Endodermal cell (in vitro differentiated cells): Measurements from ENCODE around the gene SLC12A6. TPM values are rescaled to one million over a fixed set of nuclear protein-coding genes. Genes with fewer than 3 reads are reported as not detected.
"Not testable (repeated sequence)": the region's sequence is repeated elsewhere in the genome, so short reads cannot be mapped to it uniquely, and the experiment has no call there.

Source experiments
- DNase-seq: peaks from one replicate; pipeline ENCODE4 v3.0.0-alpha.2; 2017
- H3K27ac ChIP-seq: 2 replicates; pipeline ENCODE4 v1.5.1; 2013; ENCODE audit warnings: mild to moderate bottlenecking, low read depth, low read length, moderate library complexity
- H3K27me3 ChIP-seq: 2 replicates; pipeline ENCODE4 v1.6.1; 2013; ENCODE audit warnings: mild to moderate bottlenecking, low read length, moderate library complexity; ENCODE audit not compliant: insufficient read depth, control insufficient read depth, poor library complexity, severe bottlenecking
- H3K36me3 ChIP-seq: 2 replicates; pipeline ENCODE4 v1.7.0; 2013; ENCODE audit warnings: mild to moderate bottlenecking, low read length, moderate library complexity; ENCODE audit not compliant: control insufficient read depth, insufficient read depth
- H3K4me1 ChIP-seq: one replicate; pipeline ENCODE4 v1.7.0; 2013; ENCODE audit warnings: low read length; ENCODE audit not compliant: control insufficient read depth, insufficient read depth
- H3K4me3 ChIP-seq: 2 replicates; pipeline ENCODE4 v1.5.1; 2013; ENCODE audit warnings: mild to moderate bottlenecking, low read length, moderate library complexity
- H3K9ac ChIP-seq: 2 replicates; pipeline ENCODE4 v1.6.1; 2013; ENCODE audit warnings: mild to moderate bottlenecking, low read length, moderate library complexity; ENCODE audit not compliant: poor library complexity, severe bottlenecking; ENCODE audit errors: extremely low read depth
- H3K9me3 ChIP-seq: 2 replicates; pipeline ENCODE4 v1.6.1; 2013; ENCODE audit warnings: mild to moderate bottlenecking, low read length, moderate library complexity; ENCODE audit not compliant: control insufficient read depth
- H3K27ac Mint-ChIP-seq: 2 replicates; pipeline ENCODE4 v1.8.0; 2020; ENCODE audit warnings: mixed read lengths
- H3K27me3 Mint-ChIP-seq: 2 replicates; pipeline ENCODE4 v1.8.0; 2021; ENCODE audit warnings: mild to moderate bottlenecking, mixed read lengths; ENCODE audit not compliant: insufficient read depth
- H3K36me3 Mint-ChIP-seq: 2 replicates; pipeline ENCODE4 v1.8.0; 2020; ENCODE audit warnings: low read depth, mixed read lengths
- H3K4me1 Mint-ChIP-seq: 2 replicates; pipeline ENCODE4 v1.8.0; 2020; ENCODE audit warnings: mixed read lengths
- H3K4me3 Mint-ChIP-seq: 2 replicates; pipeline ENCODE4 v1.8.0; 2020; ENCODE audit warnings: mild to moderate bottlenecking, moderate library complexity, mixed read lengths
- H3K9me3 Mint-ChIP-seq: 2 replicates; pipeline ENCODE4 v1.8.0; 2020; ENCODE audit warnings: mild to moderate bottlenecking, mixed read lengths
- WGBS, 2 experiments: methylation state at CpG; one replicate each; pipeline versions ENCODE4 v1.1.5 to v1.1.7; 2013; ENCODE audit warnings: missing lambda C conversion rate in 2 of 2, mixed read lengths in 1 of 2; ENCODE audit not compliant: insufficient coverage in 1 of 2, insufficient read length in 1 of 2; 5-methylcytosine and 5-hydroxymethylcytosine counted together
- total RNA-seq, 2 donors: library from RNA; stranded (reverse); fragmentation: NEBNext Ultra II Directional in 1 of 2; extraction: Animal tissue kit (Norgen Biotek cat#: 25700) in 1 of 2; gene quantifications; 2 replicates in 1 of 2; 3 replicates in 1 of 2; pipeline ENCODE4 v1.2.1, GENCODE V29; 2021
- TF ChIP-seq, protein P1 (sequence below): fragments of 200-600 bp; sonication (generic); conservative IDR thresholded peaks from 2 replicates; pipeline ENCODE4 v1.5.0; 2021; ENCODE audit warnings: antibody characterized with exemption, mild to moderate bottlenecking

Gene SLC12A6
- total RNA-seq, 2 donors from 2014 or later: 18.2 to 23.3 TPM

DNA sequence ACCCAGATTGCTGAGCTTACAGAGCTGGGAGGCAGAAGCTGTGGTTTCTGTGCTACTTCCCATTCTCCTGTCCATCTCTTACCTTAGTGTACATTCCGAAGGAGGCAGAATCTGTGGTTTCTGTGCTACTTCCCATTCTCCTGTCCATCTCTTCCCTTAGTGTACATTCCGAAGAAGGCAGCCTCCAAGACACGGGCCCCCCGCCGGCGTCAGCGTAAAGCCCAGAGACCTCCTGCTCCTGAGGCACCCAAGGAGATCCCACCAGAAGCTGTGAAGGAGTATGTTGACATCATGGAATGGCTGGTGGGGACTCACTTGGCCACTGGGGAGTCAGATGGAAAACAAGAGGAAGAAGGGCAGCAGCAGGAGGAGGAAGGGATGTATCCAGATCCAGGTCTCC, 16.7 kb upstream of the SLC12A6 start:
- no peak overlapping the region for H3K27ac Mint-ChIP-seq
- no peak overlapping the region for H3K9ac ChIP-seq
- no peak overlapping the region for H3K27ac ChIP-seq
- no peak overlapping the region for H3K4me3 ChIP-seq
- H3K4me1 Mint-ChIP-seq: peaks cover 6% of the 10 kb centered on the region
- TF ChIP-seq, protein P1, sequence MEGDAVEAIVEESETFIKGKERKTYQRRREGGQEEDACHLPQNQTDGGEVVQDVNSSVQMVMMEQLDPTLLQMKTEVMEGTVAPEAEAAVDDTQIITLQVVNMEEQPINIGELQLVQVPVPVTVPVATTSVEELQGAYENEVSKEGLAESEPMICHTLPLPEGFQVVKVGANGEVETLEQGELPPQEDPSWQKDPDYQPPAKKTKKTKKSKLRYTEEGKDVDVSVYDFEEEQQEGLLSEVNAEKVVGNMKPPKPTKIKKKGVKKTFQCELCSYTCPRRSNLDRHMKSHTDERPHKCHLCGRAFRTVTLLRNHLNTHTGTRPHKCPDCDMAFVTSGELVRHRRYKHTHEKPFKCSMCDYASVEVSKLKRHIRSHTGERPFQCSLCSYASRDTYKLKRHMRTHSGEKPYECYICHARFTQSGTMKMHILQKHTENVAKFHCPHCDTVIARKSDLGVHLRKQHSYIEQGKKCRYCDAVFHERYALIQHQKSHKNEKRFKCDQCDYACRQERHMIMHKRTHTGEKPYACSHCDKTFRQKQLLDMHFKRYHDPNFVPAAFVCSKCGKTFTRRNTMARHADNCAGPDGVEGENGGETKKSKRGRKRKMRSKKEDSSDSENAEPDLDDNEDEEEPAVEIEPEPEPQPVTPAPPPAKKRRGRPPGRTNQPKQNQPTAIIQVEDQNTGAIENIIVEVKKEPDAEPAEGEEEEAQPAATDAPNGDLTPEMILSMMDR: no peak
- WGBS, 2 experiments: 96 to 100% methylated on average over 1 to 7 of the region's 7 CpGs
- H3K9me3 Mint-ChIP-seq: no peaks in the 10 kb centered on the region
- peaks cover 6% of the 10 kb centered on the region for H3K4me1 ChIP-seq
- H3K27me3 Mint-ChIP-seq: no peaks in the 10 kb centered on the region
- H3K36me3 Mint-ChIP-seq: peaks cover 29% of the 10 kb centered on the region
- H3K36me3 ChIP-seq: peaks cover under 1% of the 10 kb centered on the region
- no peak for DNase-seq
- H3K4me3 Mint-ChIP-seq: no peak overlapping the region
- no peaks in the 10 kb centered on the region for H3K9me3 ChIP-seq
- no peaks in the 10 kb centered on the region for H3K27me3 ChIP-seq

DNA sequence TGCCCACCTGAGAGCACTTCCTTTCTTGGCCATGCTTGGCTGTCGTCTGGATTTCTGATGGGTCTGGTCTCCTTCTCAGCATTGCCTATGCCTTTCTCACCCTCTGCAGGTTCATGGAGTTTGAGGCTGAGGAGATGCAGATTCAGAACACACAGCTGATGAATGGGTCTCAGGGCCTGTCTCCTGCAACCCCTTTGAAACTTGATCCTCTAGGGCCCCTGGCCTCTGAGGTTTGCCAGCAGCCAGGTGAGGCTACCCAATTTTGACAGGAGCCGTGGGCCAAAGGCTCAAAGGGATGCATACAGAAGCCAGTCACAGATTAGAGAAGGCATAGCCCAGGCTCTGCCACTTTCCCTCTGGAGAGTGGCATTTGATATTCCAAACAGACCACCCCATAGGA, 16.0 kb upstream of the SLC12A6 start:
- Mint-ChIP-seq H3K9me3 (no peaks in the 10 kb centered on the region), H3K4me1 (peaks cover 12% of the 10 kb centered on the region), H3K36me3 (peaks cover 24% of the 10 kb centered on the region), H3K27ac (no peak overlapping the region), H3K4me3 (no peak overlapping the region), H3K27me3 (no peaks in the 10 kb centered on the region)
- Histone ChIP-seq H3K9me3 (no peaks in the 10 kb centered on the region), H3K4me3 (no peak overlapping the region), H3K27me3 (no peaks in the 10 kb centered on the region), H3K4me1 (peaks cover 9% of the 10 kb centered on the region), H3K9ac (no peak overlapping the region), H3K36me3 (no peaks in the 10 kb centered on the region), H3K27ac (no peak overlapping the region)
- TF ChIP-seq, protein P1: no peak
- no peak for DNase-seq
- 84 to 100% methylated on average over 1 to 2 of the region's 2 CpGs for WGBS, 2 experiments

DNA sequence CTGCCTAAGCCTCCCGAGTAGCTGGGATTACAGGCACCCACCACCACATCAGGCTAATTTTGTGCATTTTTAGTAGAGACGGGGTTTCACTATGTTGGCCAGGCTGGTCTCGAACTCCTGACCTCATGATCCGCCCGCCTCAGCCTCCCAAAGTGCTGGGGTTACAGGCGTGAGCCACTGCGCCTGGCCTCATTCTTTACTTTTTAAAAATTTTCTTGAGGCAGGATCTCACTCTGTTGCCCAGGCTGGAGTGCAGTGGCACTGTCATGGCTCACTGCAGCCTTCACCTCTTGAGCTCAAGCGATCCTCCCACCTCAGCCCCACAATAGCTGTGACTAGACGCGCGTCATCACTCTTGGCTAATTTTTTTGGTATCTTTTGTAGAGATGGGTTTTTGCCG, 15.4 kb upstream of the SLC12A6 start:
- not testable (repeated sequence) for H3K4me1 ChIP-seq, H3K27me3 ChIP-seq, H3K4me3 ChIP-seq, H3K27ac Mint-ChIP-seq, H3K9ac ChIP-seq, H3K9me3 Mint-ChIP-seq, H3K4me3 Mint-ChIP-seq, H3K9me3 ChIP-seq, H3K36me3 ChIP-seq, DNase-seq, H3K27ac ChIP-seq, H3K27me3 Mint-ChIP-seq
- H3K36me3 Mint-ChIP-seq: peaks cover 20% of the 10 kb centered on the region
- 90 to 91% methylated on average over 10 to 12 of the region's 12 CpGs for WGBS, 2 experiments
- peaks cover 18% of the 10 kb centered on the region for H3K4me1 Mint-ChIP-seq

DNA sequence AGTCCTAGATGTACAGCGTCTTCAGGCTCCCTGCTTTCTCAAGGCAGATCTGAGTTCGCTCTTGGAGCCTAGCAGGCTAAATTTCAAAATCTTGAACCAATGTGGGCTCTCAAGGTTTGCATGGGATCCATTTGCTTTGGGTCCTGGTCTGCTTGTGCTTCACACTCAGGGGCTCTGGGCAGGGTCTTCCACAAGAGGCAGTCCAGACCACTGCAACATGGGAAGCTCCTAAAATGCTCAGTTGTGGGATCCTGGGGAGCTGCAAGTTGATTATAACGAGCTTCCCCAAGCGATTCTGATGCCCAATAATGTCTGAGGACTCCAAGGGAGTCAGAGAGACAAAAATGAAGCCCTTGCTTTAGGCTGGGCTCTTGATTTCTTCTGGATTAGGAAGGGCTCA, 12.2 kb upstream of the SLC12A6 start:
- H3K4me3 ChIP-seq: no peak overlapping the region
- H3K27ac ChIP-seq: no peak overlapping the region
- TF ChIP-seq, protein P1: no peak
- Mint-ChIP-seq H3K9me3 (no peaks in the 10 kb centered on the region), H3K4me3 (no peak overlapping the region), H3K36me3 (peaks cover 3% of the 10 kb centered on the region), H3K27ac (no peak overlapping the region), H3K27me3 (peaks cover 4% of the 10 kb centered on the region), H3K4me1 (peaks cover 27% of the 10 kb centered on the region)
- no peak for DNase-seq
- no peak overlapping the region for H3K9ac ChIP-seq
- H3K4me1 ChIP-seq: peaks cover 9% of the 10 kb centered on the region
- no peaks in the 10 kb centered on the region for H3K36me3 ChIP-seq
- no peaks in the 10 kb centered on the region for H3K9me3 ChIP-seq
- H3K27me3 ChIP-seq: no peaks in the 10 kb centered on the region
- 89 to 96% methylated on average over 4 of the region's 4 CpGs for WGBS, 2 experiments
